Activated B cell treated with CpG ODN at 0.5 μM for 24 hours (primary cell): ENCODE data around the gene SCNN1B. TPM values are rescaled to one million over a fixed set of nuclear protein-coding genes. Genes with fewer than 3 reads are reported as not detected.
"Not testable (repeated sequence)": the region's sequence is repeated elsewhere in the genome, so short reads cannot be mapped to it uniquely, and the experiment has no call there.

Experiments used
- ATAC-seq: fragments of 200-7000 bp; cut with Tn5 transposase; one replicate; pipeline ENCODE4 v1.10.0; 2021; ENCODE audit warnings: low read depth, mild to moderate bottlenecking, moderate library complexity
- CTCF ChIA-PET: fragments of 350-600 bp; sonication (Branson Sonifier 250); formaldehyde crosslinking; loops from one replicate; lab custom pipeline; 2021; ENCODE audit warnings: antibody characterized with exemption; lab: Charles Lee
- POLR2A ChIA-PET: fragments of 350-600 bp; sonication (Branson Sonifier 250); formaldehyde crosslinking; loops from one replicate; lab custom pipeline; 2021; ENCODE audit warnings: antibody characterized with exemption; lab: Charles Lee
- DNase-seq: peaks from one replicate; pipeline ENCODE4 v3.0.0; 2022
- H3K27ac Mint-ChIP-seq: one replicate; pipeline ENCODE4 v1.8.0; 2020; ENCODE audit warnings: mixed read lengths
- H3K27me3 Mint-ChIP-seq: one replicate; pipeline ENCODE4 v1.8.0; 2021; ENCODE audit warnings: mixed read lengths
- H3K36me3 Mint-ChIP-seq: one replicate; pipeline ENCODE4 v1.8.0; 2021; ENCODE audit warnings: low read depth, mixed read lengths
- H3K4me1 Mint-ChIP-seq: one replicate; pipeline ENCODE4 v1.8.0; 2021; ENCODE audit warnings: mixed read lengths
- H3K4me3 Mint-ChIP-seq: one replicate; pipeline ENCODE4 v1.8.0; 2020; ENCODE audit warnings: mild to moderate bottlenecking, mixed read lengths
- H3K9me3 Mint-ChIP-seq: one replicate; pipeline ENCODE4 v1.8.0; 2020; ENCODE audit warnings: mixed read lengths
- CTCF ChIP-seq: fragments of 200-600 bp; IDR thresholded peaks from one replicate; pipeline ENCODE4 v1.8.0; 2022; ENCODE audit warnings: antibody characterized with exemption, mild to moderate bottlenecking
- intact Hi-C: fragments of 100-400 bp; cut with micrococcal nuclease; formaldehyde crosslinking; loops from one replicate; pipeline ENCODE4 v1.15.1; 2024
- total RNA-seq: library from RNA; stranded (reverse); gene quantifications from 2 replicates; pipeline ENCODE4 v1.2.3, GENCODE V29; 2022

Gene SCNN1B
- total RNA-seq, 1 donor from 2014 or later = not detected

DNA sequence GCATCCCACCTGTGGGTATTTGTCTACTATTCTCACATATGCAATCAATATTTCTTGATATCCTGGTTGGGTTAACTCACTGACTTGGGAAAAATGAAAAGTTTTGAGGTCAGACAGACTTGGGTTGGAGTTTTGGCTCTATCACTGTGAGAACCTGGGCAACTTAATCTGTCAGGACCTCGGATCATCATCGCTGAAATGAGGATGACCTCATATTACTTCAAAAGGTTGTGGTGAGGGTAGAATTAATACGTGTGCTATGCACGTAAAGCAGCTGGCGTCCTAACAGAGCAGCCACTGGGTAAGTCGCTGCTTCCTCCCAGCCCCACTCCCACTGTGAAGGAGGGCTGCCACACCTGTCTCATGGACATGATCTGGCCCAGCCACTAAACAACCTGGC, 93.6 kb downstream of the SCNN1B start:
- POLR2A ChIA-PET = no interaction called here
- intact Hi-C loops = no loop called here
- Mint-ChIP-seq H3K9me3 (no peaks in the 10 kb centered on the region), H3K4me3 (no peak overlapping the region), H3K4me1 (no peaks in the 10 kb centered on the region), H3K36me3 (peaks cover 75% of the 10 kb centered on the region), H3K27ac (no peak overlapping the region), H3K27me3 (no peaks in the 10 kb centered on the region)
- CTCF ChIA-PET = no interaction called here
- no peak for DNase-seq
- ATAC-seq = no peak
- TF ChIP-seq CTCF = no peak

GRCh38 chr16:23397464-23397863, 95.4 kb downstream of the SCNN1B start:
- DNase-seq = no peak
- no peak overlapping the region for H3K4me3 Mint-ChIP-seq
- H3K27me3 Mint-ChIP-seq = no peaks in the 10 kb centered on the region
- CTCF ChIA-PET = no interaction called here
- no peaks in the 10 kb centered on the region for H3K9me3 Mint-ChIP-seq
- no peak for ATAC-seq
- intact Hi-C loops = no loop called here
- no peaks in the 10 kb centered on the region for H3K4me1 Mint-ChIP-seq
- POLR2A ChIA-PET = no interaction called here
- no peak for TF ChIP-seq CTCF
- no peak overlapping the region for H3K27ac Mint-ChIP-seq
- peaks cover 71% of the 10 kb centered on the region for H3K36me3 Mint-ChIP-seq

DNA sequence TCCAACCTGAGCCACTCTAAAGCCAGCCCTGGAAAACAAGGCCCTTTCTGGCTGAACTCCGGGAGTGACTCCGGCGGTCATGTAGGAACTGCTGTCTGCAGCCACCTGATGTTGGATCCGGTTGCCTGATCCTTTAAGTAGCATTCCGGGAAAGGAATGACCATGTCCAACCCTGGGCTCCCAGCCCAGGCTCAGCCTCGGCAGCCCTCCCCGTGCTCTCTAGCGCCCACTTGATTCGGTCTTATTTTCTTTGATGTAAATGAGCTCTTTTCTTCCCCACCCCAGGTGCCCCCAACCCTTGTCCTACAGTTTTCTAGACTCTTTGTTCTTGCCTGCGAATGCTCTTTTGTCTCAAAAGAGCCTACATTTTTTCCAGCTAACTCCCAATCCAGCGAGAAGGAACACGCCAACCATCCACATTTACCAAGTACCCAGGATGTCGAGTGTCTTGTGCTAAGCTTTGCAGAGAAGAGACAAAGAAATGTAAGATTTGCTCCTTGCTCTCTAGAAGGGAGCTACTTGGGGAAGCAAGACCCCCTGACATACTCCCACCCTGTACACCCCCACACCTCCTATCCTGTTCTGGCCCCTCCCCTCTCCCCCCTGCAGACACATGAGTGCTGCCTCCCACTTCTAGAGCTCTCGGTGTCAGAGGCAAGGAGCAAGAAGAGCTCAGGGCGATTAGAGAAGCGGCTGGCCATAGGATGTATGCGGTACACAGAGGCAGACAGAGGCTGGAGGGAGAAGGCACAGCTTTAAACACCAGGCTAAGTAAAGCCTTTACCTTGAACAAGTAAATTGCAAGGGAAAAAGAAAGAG, 97.1 kb downstream of the SCNN1B start:
- no peaks in the 10 kb centered on the region for H3K4me1 Mint-ChIP-seq
- no peak overlapping the region for H3K4me3 Mint-ChIP-seq
- H3K27ac Mint-ChIP-seq = no peak overlapping the region
- ChIA-PET CTCF (no interaction called here), POLR2A (no interaction called here)
- H3K36me3 Mint-ChIP-seq = peaks cover 80% of the 10 kb centered on the region
- no peak for TF ChIP-seq CTCF
- DNase-seq (no peak), ATAC-seq (no peak)
- no peaks in the 10 kb centered on the region for H3K27me3 Mint-ChIP-seq
- intact Hi-C loops = no loop called here
- H3K9me3 Mint-ChIP-seq = no peaks in the 10 kb centered on the region

DNA sequence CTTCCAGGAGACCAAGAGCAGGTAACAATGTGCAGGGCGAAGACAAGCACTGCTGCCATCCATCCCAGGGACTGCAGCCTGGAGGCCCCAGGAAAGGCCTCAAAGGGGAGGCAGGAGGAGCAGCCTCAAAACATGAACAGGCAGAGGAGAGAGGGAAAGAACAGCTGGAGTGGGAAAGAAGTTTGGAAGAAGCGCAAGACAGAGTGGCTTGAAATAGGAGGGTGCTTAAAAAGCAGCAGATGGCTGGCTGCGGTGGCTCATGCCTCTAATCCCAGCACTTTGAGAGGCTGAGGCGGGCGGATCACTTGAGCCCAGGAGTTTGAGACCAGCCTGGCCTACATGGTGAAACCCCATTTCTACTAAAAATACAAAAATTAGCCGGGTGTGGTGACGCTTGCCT, 98.3 kb downstream of the SCNN1B start:
- intact Hi-C loops, H3K4me3 Mint-ChIP-seq, ATAC-seq, H3K27me3 Mint-ChIP-seq, DNase-seq, CTCF ChIA-PET, POLR2A ChIA-PET, H3K9me3 Mint-ChIP-seq, H3K4me1 Mint-ChIP-seq, H3K27ac Mint-ChIP-seq: not testable (repeated sequence)
- H3K36me3 Mint-ChIP-seq = peaks cover 88% of the 10 kb centered on the region

DNA sequence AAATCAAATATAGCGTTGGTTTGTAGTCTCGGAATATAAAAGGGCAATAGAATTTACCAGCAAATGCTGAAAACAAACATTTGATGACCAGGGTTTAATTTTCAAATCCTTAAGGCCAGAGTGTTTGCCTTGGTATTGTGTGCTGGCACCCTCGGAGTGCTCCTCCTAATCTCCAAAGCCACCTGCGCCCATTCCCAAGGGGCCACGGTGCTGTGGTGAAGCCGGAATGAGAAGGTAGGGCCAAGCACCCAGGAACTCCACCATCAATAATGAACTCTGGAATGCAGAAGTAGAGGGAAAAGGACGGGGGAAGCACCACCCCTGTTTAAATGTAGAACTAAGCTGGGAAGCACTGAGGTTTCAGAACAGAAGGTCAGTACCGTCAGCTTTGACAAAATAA, 99.0 kb downstream of the SCNN1B start:
- CTCF ChIA-PET = no interaction called here
- H3K27ac Mint-ChIP-seq = no peak overlapping the region
- DNase-seq (no peak), ATAC-seq (no peak)
- intact Hi-C loops = no loop called here
- no peaks in the 10 kb centered on the region for H3K9me3 Mint-ChIP-seq
- peaks cover 87% of the 10 kb centered on the region for H3K36me3 Mint-ChIP-seq
- no peaks in the 10 kb centered on the region for H3K27me3 Mint-ChIP-seq
- no peak for TF ChIP-seq CTCF
- POLR2A ChIA-PET = no interaction called here
- no peak overlapping the region for H3K4me3 Mint-ChIP-seq
- H3K4me1 Mint-ChIP-seq = no peaks in the 10 kb centered on the region
